Measurements from ENCODE around the gene EIF4A3. TPM values are rescaled to one million over a fixed set of nuclear protein-coding genes. Genes with fewer than 3 reads are reported as not detected.

The EIF4A3 gene
- 60.0 and 63.9 TPM in 2 replicates for total RNA-seq

GRCh38 chr17:80147035-80147822 lies at the start of gene EIF4A3:
Gene EIF4A3, minus strand, starts transcription at chr17:80147128. Its CDS starts 167 bp downstream, at chr17:80146961.

GRCh38 chr17:80169784-80170500 lies 23.0 kb upstream of the EIF4A3 start, which contains the start of gene CARD14:
Gene CARD14, plus strand, starts transcription at chr17:80170030. Its CDS starts 11,409 bp downstream, at chr17:80181439.

GRCh38 chr17:80101011-80101945 lies 45.6 kb downstream of the EIF4A3 start, which contains the start of gene GAA:
Gene GAA, plus strand, starts transcription at chr17:80101581. Its CDS starts 3,006 bp downstream, at chr17:80104587.

Small RNA genes lying within 50 kb of the gene (small RNA-seq; reads per million reads assigned to genes)
- not detected for gene AC087741.2
- gene MIR1268B = not detected

Other genes with a start within 250 kb of the EIF4A3 start
- gene TBC1D16, start 111.3 kb downstream of the EIF4A3 start, total RNA-seq = 28.7 and 38.3 TPM in 2 replicates
- gene CCDC40, start 110.5 kb downstream of the EIF4A3 start, total RNA-seq = 3.5 and 4.7 TPM in 2 replicates
- gene GAA, start 45.5 kb downstream of the EIF4A3 start, total RNA-seq = 30.1 and 52.2 TPM in 2 replicates
- not detected in 2 replicates for gene CARD14, start 22.9 kb upstream of the EIF4A3 start, total RNA-seq
- 17.4 and 18.5 TPM in 2 replicates for gene SGSH, start 73.2 kb upstream of the EIF4A3 start, total RNA-seq
- 20.0 and 20.8 TPM in 2 replicates for gene SLC26A11, start 73.3 kb upstream of the EIF4A3 start, total RNA-seq
- 160 and 199 TPM in 2 replicates for gene RNF213, start 113.7 kb upstream of the EIF4A3 start, total RNA-seq